ENCODE measurements around the gene GNLY. TPM values are rescaled to one million over a fixed set of nuclear protein-coding genes. Genes with fewer than 3 reads are reported as not detected.

Gene GNLY
- total RNA-seq, 1 donor from 2014 or later: 18.5 TPM

DNA sequence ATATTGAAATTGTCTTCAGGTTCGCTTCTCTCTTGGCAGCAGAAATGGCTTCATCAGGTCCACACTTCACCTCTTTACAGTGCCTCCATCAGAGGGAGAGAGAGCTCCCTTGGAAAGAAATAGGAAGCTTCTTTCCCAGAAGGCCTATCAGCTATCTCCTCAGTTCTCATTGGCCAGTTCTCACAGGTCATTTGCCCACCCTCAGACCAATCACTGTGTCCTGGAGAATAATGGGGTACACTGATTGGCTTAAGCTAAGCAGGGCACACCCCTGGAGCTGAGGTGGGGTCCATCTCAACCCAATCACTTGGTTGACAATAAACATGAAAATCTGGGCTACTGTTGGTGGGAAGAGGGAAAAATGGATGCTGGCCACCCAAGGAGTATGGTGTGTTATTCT is 5.2 kb downstream of the GNLY start:
- Histone ChIP-seq H3K4me1 (peaks cover 4% of the 10 kb centered on the region), H3K9me3 (no peaks in the 10 kb centered on the region), H3K27me3 (no peaks in the 10 kb centered on the region), H3K36me3 (no peaks in the 10 kb centered on the region), H3K27ac (no peak overlapping the region), H3K4me3 (no peak overlapping the region)
- no peak for DNase-seq
- ATAC-seq: no peak
- intact Hi-C loops (cut with DNase I): no loop called here
- TF ChIP-seq, protein P1, sequence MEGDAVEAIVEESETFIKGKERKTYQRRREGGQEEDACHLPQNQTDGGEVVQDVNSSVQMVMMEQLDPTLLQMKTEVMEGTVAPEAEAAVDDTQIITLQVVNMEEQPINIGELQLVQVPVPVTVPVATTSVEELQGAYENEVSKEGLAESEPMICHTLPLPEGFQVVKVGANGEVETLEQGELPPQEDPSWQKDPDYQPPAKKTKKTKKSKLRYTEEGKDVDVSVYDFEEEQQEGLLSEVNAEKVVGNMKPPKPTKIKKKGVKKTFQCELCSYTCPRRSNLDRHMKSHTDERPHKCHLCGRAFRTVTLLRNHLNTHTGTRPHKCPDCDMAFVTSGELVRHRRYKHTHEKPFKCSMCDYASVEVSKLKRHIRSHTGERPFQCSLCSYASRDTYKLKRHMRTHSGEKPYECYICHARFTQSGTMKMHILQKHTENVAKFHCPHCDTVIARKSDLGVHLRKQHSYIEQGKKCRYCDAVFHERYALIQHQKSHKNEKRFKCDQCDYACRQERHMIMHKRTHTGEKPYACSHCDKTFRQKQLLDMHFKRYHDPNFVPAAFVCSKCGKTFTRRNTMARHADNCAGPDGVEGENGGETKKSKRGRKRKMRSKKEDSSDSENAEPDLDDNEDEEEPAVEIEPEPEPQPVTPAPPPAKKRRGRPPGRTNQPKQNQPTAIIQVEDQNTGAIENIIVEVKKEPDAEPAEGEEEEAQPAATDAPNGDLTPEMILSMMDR (IDR thresholded peaks at IDR 0.05): no peak

- Histone ChIP-seq H3K4me3 (no peak overlapping the region), H3K36me3 (no peaks in the 10 kb centered on the region), H3K4me1 (peaks cover 31% of the 10 kb centered on the region), H3K27ac (no peak overlapping the region), H3K9me3 (no peaks in the 10 kb centered on the region), H3K27me3 (no peaks in the 10 kb centered on the region)
- DNase-seq (no peak), ATAC-seq (no peak)
- intact Hi-C loops (cut with DNase I): no loop called here
- TF ChIP-seq, protein P1 (IDR thresholded peaks at IDR 0.05): no peak
Measured at GRCh38 chr2:85702172-85702571, 8.0 kb downstream of the GNLY start.

DNA sequence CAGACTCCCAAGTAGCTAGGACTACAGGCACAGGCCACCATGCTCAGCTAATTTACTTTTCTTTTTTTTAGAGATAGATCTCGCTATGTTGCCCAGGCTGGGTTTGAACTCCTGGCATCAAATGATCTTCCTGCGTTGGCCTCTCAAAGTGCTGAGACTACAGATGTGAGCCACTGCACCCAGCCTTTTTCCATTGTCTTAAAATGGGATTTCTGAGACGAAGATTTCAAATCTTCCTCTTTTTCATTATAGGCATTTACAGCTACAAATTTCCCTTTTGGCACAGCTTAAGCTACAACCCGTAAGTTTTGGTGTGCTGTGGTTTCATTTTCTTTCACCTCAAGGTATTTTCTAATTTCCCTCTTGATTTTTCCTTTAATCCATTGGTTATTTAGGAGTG is 8.6 kb downstream of the GNLY start:
- intact Hi-C loops (cut with DNase I): no loop called here
- H3K4me1 ChIP-seq: peaks cover 36% of the 10 kb centered on the region

DNA sequence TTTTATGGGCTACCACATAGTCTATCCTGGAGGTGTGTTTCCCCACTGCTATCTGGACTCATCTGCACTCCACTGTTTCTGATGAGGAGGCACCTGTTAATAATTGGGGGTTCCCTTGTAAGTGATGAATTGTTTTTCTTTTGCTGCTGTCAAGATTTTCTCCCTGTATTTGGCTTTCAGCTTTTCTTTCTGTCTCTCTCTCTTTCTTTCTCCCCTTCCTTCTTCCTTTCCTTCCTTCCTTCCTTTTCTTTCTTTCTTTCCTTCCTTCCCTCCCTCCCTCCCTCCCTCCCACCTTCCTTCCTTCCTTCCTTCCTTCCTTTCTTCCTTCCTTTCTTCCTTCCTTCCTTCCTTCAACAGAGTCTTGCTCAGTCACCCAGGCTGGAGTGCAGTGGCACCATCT is 9.2 kb downstream of the GNLY start:
- Histone ChIP-seq H3K9me3 (no peaks in the 10 kb centered on the region), H3K4me1 (peaks cover 41% of the 10 kb centered on the region), H3K27me3 (no peaks in the 10 kb centered on the region), H3K27ac (peak overlapping the region; percentile 94), H3K4me3 (no peak overlapping the region), H3K36me3 (no peaks in the 10 kb centered on the region)
- DNase-seq (no peak), ATAC-seq (no peak)
- TF ChIP-seq, protein P1 (IDR thresholded peaks at IDR 0.05): no peak
- intact Hi-C loops (cut with DNase I): no loop called here

More for the DNA sequence above, 8.6 kb downstream of the GNLY start:
- no peaks in the 10 kb centered on the region for H3K36me3 ChIP-seq
- H3K27me3 ChIP-seq: no peaks in the 10 kb centered on the region
- no peaks in the 10 kb centered on the region for H3K9me3 ChIP-seq
- TF ChIP-seq, protein P1 (IDR thresholded peaks at IDR 0.05): no peak
- ATAC-seq (no peak), DNase-seq (no peak)
- H3K4me3 ChIP-seq: no peak overlapping the region
- H3K27ac ChIP-seq: no peak overlapping the region

DNA sequence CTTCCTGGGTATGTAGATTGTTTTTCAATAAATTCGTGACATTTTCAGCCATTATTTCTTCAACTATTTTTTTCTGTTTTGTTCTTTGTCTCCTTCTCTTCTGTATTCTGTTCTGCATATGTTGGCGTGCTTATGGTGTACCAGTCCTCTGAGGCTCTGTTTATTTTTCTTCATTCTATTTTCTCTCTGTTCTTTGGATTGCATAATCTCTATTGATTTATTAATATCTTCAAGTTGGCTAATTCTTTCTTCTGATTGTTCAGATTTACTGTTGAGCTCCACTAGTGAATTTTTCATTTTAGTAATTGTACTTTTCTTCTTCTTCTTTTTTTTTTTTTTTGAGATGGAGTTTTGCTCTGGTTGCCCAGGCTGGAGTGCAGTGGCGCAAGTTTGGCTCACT is 9.9 kb downstream of the GNLY start:
- peak overlapping the region; percentile 94 for H3K27ac ChIP-seq
- no peaks in the 10 kb centered on the region for H3K9me3 ChIP-seq
- ATAC-seq (no peak), DNase-seq (no peak)
- no peak overlapping the region for H3K4me3 ChIP-seq
- no peaks in the 10 kb centered on the region for H3K27me3 ChIP-seq
- H3K36me3 ChIP-seq: no peaks in the 10 kb centered on the region
- TF ChIP-seq, protein P1 (IDR thresholded peaks at IDR 0.05): no peak
- H3K4me1 ChIP-seq: peaks cover 48% of the 10 kb centered on the region
- intact Hi-C loops (cut with DNase I): no loop called here

All from upper lobe of right lung (tissue), 1 donor.